Neural cell (in vitro differentiated cells): ENCODE results near the gene PRR12. TPM values are rescaled to one million over a fixed set of nuclear protein-coding genes. Genes with fewer than 3 reads are reported as not detected.

Experiments
- H2AFZ ChIP-seq: fragments of 200-600, 300-800 bp; sonication (generic), shearing (Covaris generic); 2 replicates; pipeline ENCODE4 v1.6.0; 2014; ENCODE audit warnings: low read depth, mild to moderate bottlenecking, antibody characterized with exemption, low read length, moderate library complexity
- H3F3A ChIP-seq: fragments of 200-600 bp; shearing (Covaris generic); 2 replicates; pipeline ENCODE4 v1.6.1; 2016; ENCODE audit warnings: mild to moderate bottlenecking, moderate library complexity, mixed read lengths, antibody characterized with exemption, low read length; ENCODE audit not compliant: insufficient read depth, poor library complexity, severe bottlenecking
- H3K27ac ChIP-seq: fragments of 200-600, 300-800 bp; sonication (generic), shearing (Covaris generic); 2 replicates; pipeline ENCODE4 v1.5.1; 2014; ENCODE audit warnings: mild to moderate bottlenecking, low read length, moderate library complexity
- H3K27me3 ChIP-seq: fragments of 300-800, 200-600 bp; sonication (generic), shearing (Covaris generic); 2 replicates; pipeline ENCODE4 v1.6.0; 2014; ENCODE audit warnings: mild to moderate bottlenecking, low read depth, low read length, moderate library complexity; ENCODE audit not compliant: insufficient read depth
- H3K36me3 ChIP-seq: fragments of 300-800, 200-600 bp; sonication (generic), shearing (Covaris generic); 2 replicates; pipeline ENCODE4 v1.5.1; 2014; ENCODE audit warnings: mild to moderate bottlenecking, antibody characterized with exemption, low read length, moderate library complexity; ENCODE audit not compliant: insufficient read depth
- H3K4me2 ChIP-seq: fragments of 300-800, 200-600 bp; sonication (generic), shearing (Covaris generic); 2 replicates; pipeline ENCODE4 v1.6.0; 2014; ENCODE audit warnings: mild to moderate bottlenecking, low read length
- H3K4me3 ChIP-seq: fragments of 300-800, 200-600 bp; sonication (generic), shearing (Covaris generic); 2 replicates; pipeline ENCODE4 v1.5.1; 2014; ENCODE audit warnings: mild to moderate bottlenecking, low read length, moderate library complexity
- H3K79me2 ChIP-seq: fragments of 200-600 bp; shearing (Covaris generic); replicated peaks from 2 replicates; pipeline ENCODE4 v1.6.0; 2014; ENCODE audit warnings: mild to moderate bottlenecking, low read length, moderate library complexity; ENCODE audit not compliant: insufficient read depth
- H3K9ac ChIP-seq: fragments of 300-800, 200-600 bp; sonication (generic), shearing (Covaris generic); 2 replicates; pipeline ENCODE4 v1.6.1; 2016; ENCODE audit warnings: mild to moderate bottlenecking, low read length, mixed read lengths
- H3K9me2 ChIP-seq: fragments of 200-600 bp; shearing (Covaris generic); 2 replicates; pipeline ENCODE4 v1.6.1; 2016; ENCODE audit warnings: mild to moderate bottlenecking, low read length, mixed read lengths; ENCODE audit not compliant: insufficient read depth
- H3K9me3 ChIP-seq: fragments of 200-600, 300-800 bp; sonication (generic), shearing (Covaris generic); 2 replicates; pipeline ENCODE4 v1.6.1; 2016; ENCODE audit warnings: mild to moderate bottlenecking, mixed run types, low read length, moderate library complexity, mixed read lengths
- H4K20me1 ChIP-seq: fragments of 200-600 bp; shearing (Covaris generic); 2 replicates; pipeline ENCODE4 v1.6.1; 2016; ENCODE audit warnings: mild to moderate bottlenecking, mixed run types; ENCODE audit not compliant: insufficient read depth
- EP300 ChIP-seq: fragments of 450-650 bp; conservative IDR thresholded peaks from 2 replicates; pipeline ENCODE4 v1.6.1; 2014; ENCODE audit warnings: antibody characterized with exemption, mild to moderate bottlenecking, moderate library complexity; ENCODE audit not compliant: poor library complexity, severe bottlenecking
- EZH2 ChIP-seq: fragments of 200-600, 300-800 bp; shearing (Covaris generic), sonication (generic); IDR thresholded peaks from 2 replicates; pipeline ENCODE4 v1.6.1; 2014; ENCODE audit warnings: antibody characterized with exemption, low read length, borderline replicate concordance, mild to moderate bottlenecking; ENCODE audit not compliant: insufficient read depth, poor library complexity, severe bottlenecking
- MXI1 ChIP-seq: fragments of 450-650 bp; conservative IDR thresholded peaks from 2 replicates; pipeline ENCODE4 v1.6.1; 2014; ENCODE audit warnings: antibody characterized with exemption, mild to moderate bottlenecking; ENCODE audit not compliant: poor library complexity, severe bottlenecking
- POLR2AphosphoS5 ChIP-seq: IDR thresholded peaks from 2 replicates; pipeline ENCODE4 v1.6.1; 2012
- RAD21 ChIP-seq: fragments of 450-650 bp; conservative IDR thresholded peaks from 2 replicates; pipeline ENCODE4 v1.6.1; 2014; ENCODE audit warnings: antibody characterized with exemption, mild to moderate bottlenecking, moderate library complexity
- SMC3 ChIP-seq: fragments of 450-650 bp; conservative IDR thresholded peaks from 2 replicates; pipeline ENCODE4 v1.6.1; 2014; ENCODE audit warnings: antibody characterized with exemption, mild to moderate bottlenecking, moderate library complexity; ENCODE audit not compliant: poor library complexity
- TAF1 ChIP-seq: IDR thresholded peaks from 2 replicates; pipeline ENCODE4 v1.6.1; 2012; ENCODE audit warnings: low read depth
- polyA plus RNA-seq: library from polyadenylated mRNA; depleted of rRNA; stranded (reverse); fragments of >200 nt; gene quantifications from 2 replicates; pipeline ENCODE4 v1.2.3, GENCODE V29; 2014
- TF ChIP-seq, protein P1 (sequence below): fragments of 450-650 bp; IDR thresholded peaks from 2 replicates; pipeline ENCODE4 v1.5.1; 2014; ENCODE audit warnings: antibody characterized with exemption, mild to moderate bottlenecking, moderate library complexity; ENCODE audit not compliant: poor library complexity, severe bottlenecking
- TF ChIP-seq, protein P2 (sequence below): IDR thresholded peaks from 2 replicates; pipeline ENCODE4 v1.6.1; 2012; ENCODE audit warnings: borderline replicate concordance

PRR12 gene
- polyA plus RNA-seq, 1 donor from 2014 or later: 1.2 TPM

GRCh38 chr19:49605605-49606004 is 14.6 kb downstream of the PRR12 start:
- TF ChIP-seq, protein P1, sequence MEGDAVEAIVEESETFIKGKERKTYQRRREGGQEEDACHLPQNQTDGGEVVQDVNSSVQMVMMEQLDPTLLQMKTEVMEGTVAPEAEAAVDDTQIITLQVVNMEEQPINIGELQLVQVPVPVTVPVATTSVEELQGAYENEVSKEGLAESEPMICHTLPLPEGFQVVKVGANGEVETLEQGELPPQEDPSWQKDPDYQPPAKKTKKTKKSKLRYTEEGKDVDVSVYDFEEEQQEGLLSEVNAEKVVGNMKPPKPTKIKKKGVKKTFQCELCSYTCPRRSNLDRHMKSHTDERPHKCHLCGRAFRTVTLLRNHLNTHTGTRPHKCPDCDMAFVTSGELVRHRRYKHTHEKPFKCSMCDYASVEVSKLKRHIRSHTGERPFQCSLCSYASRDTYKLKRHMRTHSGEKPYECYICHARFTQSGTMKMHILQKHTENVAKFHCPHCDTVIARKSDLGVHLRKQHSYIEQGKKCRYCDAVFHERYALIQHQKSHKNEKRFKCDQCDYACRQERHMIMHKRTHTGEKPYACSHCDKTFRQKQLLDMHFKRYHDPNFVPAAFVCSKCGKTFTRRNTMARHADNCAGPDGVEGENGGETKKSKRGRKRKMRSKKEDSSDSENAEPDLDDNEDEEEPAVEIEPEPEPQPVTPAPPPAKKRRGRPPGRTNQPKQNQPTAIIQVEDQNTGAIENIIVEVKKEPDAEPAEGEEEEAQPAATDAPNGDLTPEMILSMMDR: no peak
- TF ChIP-seq POLR2AphosphoS5 (no peak), EP300 (no peak), MXI1 (no peak), TAF1 (no peak), EZH2 (no peak), RAD21 (no peak), SMC3 (no peak)
- TF ChIP-seq, protein P2, sequence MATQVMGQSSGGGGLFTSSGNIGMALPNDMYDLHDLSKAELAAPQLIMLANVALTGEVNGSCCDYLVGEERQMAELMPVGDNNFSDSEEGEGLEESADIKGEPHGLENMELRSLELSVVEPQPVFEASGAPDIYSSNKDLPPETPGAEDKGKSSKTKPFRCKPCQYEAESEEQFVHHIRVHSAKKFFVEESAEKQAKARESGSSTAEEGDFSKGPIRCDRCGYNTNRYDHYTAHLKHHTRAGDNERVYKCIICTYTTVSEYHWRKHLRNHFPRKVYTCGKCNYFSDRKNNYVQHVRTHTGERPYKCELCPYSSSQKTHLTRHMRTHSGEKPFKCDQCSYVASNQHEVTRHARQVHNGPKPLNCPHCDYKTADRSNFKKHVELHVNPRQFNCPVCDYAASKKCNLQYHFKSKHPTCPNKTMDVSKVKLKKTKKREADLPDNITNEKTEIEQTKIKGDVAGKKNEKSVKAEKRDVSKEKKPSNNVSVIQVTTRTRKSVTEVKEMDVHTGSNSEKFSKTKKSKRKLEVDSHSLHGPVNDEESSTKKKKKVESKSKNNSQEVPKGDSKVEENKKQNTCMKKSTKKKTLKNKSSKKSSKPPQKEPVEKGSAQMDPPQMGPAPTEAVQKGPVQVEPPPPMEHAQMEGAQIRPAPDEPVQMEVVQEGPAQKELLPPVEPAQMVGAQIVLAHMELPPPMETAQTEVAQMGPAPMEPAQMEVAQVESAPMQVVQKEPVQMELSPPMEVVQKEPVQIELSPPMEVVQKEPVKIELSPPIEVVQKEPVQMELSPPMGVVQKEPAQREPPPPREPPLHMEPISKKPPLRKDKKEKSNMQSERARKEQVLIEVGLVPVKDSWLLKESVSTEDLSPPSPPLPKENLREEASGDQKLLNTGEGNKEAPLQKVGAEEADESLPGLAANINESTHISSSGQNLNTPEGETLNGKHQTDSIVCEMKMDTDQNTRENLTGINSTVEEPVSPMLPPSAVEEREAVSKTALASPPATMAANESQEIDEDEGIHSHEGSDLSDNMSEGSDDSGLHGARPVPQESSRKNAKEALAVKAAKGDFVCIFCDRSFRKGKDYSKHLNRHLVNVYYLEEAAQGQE: no peak
- no peaks in the 10 kb centered on the region for H3K36me3 ChIP-seq
- H3K4me3 ChIP-seq: no peak overlapping the region
- H3K27ac ChIP-seq: no peak overlapping the region
- H3K9me3 ChIP-seq: no peaks in the 10 kb centered on the region
- H3K79me2 ChIP-seq: peaks cover 45% of the 10 kb centered on the region
- H3F3A ChIP-seq: no peaks in the 10 kb centered on the region
- no peak overlapping the region for H2AFZ ChIP-seq
- no peaks in the 10 kb centered on the region for H4K20me1 ChIP-seq
- no peaks in the 10 kb centered on the region for H3K27me3 ChIP-seq
- no peak overlapping the region for H3K9ac ChIP-seq
- no peak overlapping the region for H3K4me2 ChIP-seq
- no peaks in the 10 kb centered on the region for H3K9me2 ChIP-seq

DNA sequence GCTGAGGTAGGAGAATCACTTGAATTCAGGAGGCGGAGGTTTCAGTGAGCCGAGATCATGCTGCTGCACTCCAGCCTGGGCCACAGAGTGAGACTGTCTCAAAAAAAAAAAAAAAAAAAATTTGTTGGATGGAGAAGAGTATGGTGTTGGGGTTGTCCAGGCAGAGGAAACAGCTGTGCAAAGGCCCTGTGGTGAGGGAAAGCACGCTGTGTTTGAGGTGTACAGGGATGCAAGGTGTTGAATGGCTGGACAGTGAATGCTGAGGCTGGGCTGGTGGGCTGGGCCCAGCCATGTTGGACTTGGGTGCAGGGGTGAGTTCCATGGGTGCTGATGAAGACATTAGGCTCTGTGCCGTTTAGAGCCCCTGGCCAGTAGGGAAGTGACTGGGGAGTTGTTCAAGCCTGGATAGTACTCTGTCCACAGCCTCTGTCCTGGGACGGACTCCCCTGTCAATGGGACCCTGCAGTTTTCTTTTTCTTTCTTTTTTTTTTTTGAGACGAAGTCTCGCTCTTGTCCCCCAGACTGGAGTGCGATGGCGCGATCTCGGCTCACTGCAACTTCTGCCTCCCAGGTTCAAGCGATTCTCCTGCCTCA is 18.6 kb downstream of the PRR12 start:
- peaks cover 41% of the 10 kb centered on the region for H3K79me2 ChIP-seq
- H3K9me2 ChIP-seq: no peaks in the 10 kb centered on the region
- no peak overlapping the region for H3K4me2 ChIP-seq
- no peak for TF ChIP-seq EZH2
- TF ChIP-seq TAF1: no peak
- no peaks in the 10 kb centered on the region for H3F3A ChIP-seq
- no peak overlapping the region for H2AFZ ChIP-seq
- H3K36me3 ChIP-seq: no peaks in the 10 kb centered on the region
- H3K27me3 ChIP-seq: no peaks in the 10 kb centered on the region
- no peaks in the 10 kb centered on the region for H4K20me1 ChIP-seq
- H3K9me3 ChIP-seq: no peaks in the 10 kb centered on the region
- H3K4me3 ChIP-seq: no peak overlapping the region
- no peak overlapping the region for H3K9ac ChIP-seq
- H3K27ac ChIP-seq: no peak overlapping the region

- H3K9me3 ChIP-seq: no peaks in the 10 kb centered on the region
- no peak overlapping the region for H3K4me3 ChIP-seq
- no peaks in the 10 kb centered on the region for H3K9me2 ChIP-seq
- H3K27me3 ChIP-seq: no peaks in the 10 kb centered on the region
- no peak overlapping the region for H3K27ac ChIP-seq
- H3F3A ChIP-seq: no peaks in the 10 kb centered on the region
- H4K20me1 ChIP-seq: no peaks in the 10 kb centered on the region
- H3K36me3 ChIP-seq: peaks cover 4% of the 10 kb centered on the region
- peaks cover 17% of the 10 kb centered on the region for H3K79me2 ChIP-seq
- H2AFZ ChIP-seq: no peak overlapping the region
- TF ChIP-seq POLR2AphosphoS5 (no peak), TAF1 (no peak), MXI1 (no peak), SMC3 (no peak), EZH2 (no peak), EP300 (no peak), RAD21 (no peak)
- TF ChIP-seq, protein P1: no peak
- TF ChIP-seq, protein P2: no peak
- no peak overlapping the region for H3K4me2 ChIP-seq
- H3K9ac ChIP-seq: no peak overlapping the region
These were observed 22.4 kb downstream of the PRR12 start for GRCh38 chr19:49613374-49613773.
